Measurements from ENCODE around the gene LCE7A. TPM values are rescaled to one million over a fixed set of nuclear protein-coding genes. Genes with fewer than 3 reads are reported as not detected.

The LCE7A gene
- total RNA-seq, 1 experiment from 2014 or later = not detected

DNA sequence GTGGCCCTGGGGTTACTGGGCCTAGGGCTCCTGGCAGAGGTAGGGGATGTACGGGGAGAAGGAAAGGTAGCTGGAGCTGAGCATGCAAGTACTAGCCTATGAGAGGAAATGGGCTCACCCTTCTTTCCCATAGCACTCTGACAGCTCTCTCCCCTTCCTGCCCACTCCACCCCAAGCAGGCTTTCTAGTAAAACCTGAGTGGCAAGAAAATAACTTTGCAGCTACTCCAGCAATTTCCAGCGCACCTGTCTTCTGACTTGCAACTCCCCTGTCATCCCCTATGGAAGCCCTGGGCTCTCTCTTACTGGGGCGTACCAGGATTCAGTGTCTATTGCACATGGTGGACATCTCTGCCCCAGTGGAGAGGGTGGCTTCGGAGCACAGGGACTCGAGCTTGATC lies 41.8 kb downstream of the LCE7A start:
- H3K9me3 Mint-ChIP-seq = peaks cover 10% of the 10 kb centered on the region; the same call in 1 of the 2 replicates
- TF ChIP-seq CDX4 (CRISPR knock-in tag; IDR thresholded peaks at IDR 0.05; ENCODE audit: borderline replicate concordance) = no peak
- TF ChIP-seq PRRX2 (CRISPR knock-in tag; IDR thresholded peaks at IDR 0.05) = no peak
- no peak overlapping the region for H3K4me3 Mint-ChIP-seq
- peaks cover 3% of the 10 kb centered on the region; the same call in 1 of the 2 replicates for H3K27me3 Mint-ChIP-seq (ENCODE audit: low read depth)
- H3K27ac Mint-ChIP-seq = no peak overlapping the region
- no peaks in the 10 kb centered on the region for H3K36me3 Mint-ChIP-seq
- H3K4me1 Mint-ChIP-seq = peaks cover 2% of the 10 kb centered on the region; the same call in 1 of the 2 replicates
- ChIA-PET CTCF (interaction anchor here (1.3 kb wide), 1 partner anchor 24 kb away, joined by 3 read pairs; the partner anchor contains the start of gene SMCP), POLR2A (no interaction called here)
- ATAC-seq (no peak), DNase-seq (ENCODE audit: low spot score) (no peak)

GRCh38 chr1:152902636-152903035 lies 42.8 kb downstream of the LCE7A start:
- DNase-seq (ENCODE audit: low spot score) (no peak), ATAC-seq (no peak)
- no peaks in the 10 kb centered on the region for H3K4me1 Mint-ChIP-seq
- CTCF ChIA-PET = no interaction called here
- H3K27ac Mint-ChIP-seq = no peak overlapping the region
- H3K27me3 Mint-ChIP-seq (ENCODE audit: low read depth) = peaks cover 3% of the 10 kb centered on the region; the same call in 1 of the 2 replicates
- POLR2A ChIA-PET = no interaction called here
- H3K36me3 Mint-ChIP-seq = no peaks in the 10 kb centered on the region
- H3K4me3 Mint-ChIP-seq = no peak overlapping the region
- 0 out of 2 replicates have a peak, but pooled peaks cover 5% of the 10 kb centered on the region for H3K9me3 Mint-ChIP-seq
- TF ChIP-seq, protein P1, sequence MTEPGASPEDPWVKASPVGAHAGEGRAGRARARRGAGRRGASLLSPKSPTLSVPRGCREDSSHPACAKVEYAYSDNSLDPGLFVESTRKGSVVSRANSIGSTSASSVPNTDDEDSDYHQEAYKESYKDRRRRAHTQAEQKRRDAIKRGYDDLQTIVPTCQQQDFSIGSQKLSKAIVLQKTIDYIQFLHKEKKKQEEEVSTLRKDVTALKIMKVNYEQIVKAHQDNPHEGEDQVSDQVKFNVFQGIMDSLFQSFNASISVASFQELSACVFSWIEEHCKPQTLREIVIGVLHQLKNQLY (CRISPR knock-in tag; IDR thresholded peaks at IDR 0.05) = no peak
- TF ChIP-seq KAT7 (CRISPR knock-in tag; IDR thresholded peaks at IDR 0.05; ENCODE audit: borderline replicate concordance) = no peak
- no peak for TF ChIP-seq AFF4 (CRISPR knock-in tag; IDR thresholded peaks at IDR 0.05; ENCODE audit: borderline replicate concordance)
- TF ChIP-seq E2F4 (CRISPR knock-in tag; IDR thresholded peaks at IDR 0.05; ENCODE audit: borderline replicate concordance, low read depth) = no peak
- TF ChIP-seq E2F1 (CRISPR knock-in tag; IDR thresholded peaks at IDR 0.05) = no peak
- no peak for TF ChIP-seq SOX15 (CRISPR knock-in tag; IDR thresholded peaks at IDR 0.05)
- TF ChIP-seq ZNF121 (CRISPR knock-in tag; IDR thresholded peaks at IDR 0.05) = no peak
- no peak for TF ChIP-seq ZNF232 (CRISPR knock-in tag; IDR thresholded peaks at IDR 0.05)
- TF ChIP-seq CREM (CRISPR knock-in tag; IDR thresholded peaks at IDR 0.05) = no peak
- TF ChIP-seq SMAD4 (CRISPR knock-in tag; IDR thresholded peaks at IDR 0.05) = no peak
- TF ChIP-seq, protein P2, sequence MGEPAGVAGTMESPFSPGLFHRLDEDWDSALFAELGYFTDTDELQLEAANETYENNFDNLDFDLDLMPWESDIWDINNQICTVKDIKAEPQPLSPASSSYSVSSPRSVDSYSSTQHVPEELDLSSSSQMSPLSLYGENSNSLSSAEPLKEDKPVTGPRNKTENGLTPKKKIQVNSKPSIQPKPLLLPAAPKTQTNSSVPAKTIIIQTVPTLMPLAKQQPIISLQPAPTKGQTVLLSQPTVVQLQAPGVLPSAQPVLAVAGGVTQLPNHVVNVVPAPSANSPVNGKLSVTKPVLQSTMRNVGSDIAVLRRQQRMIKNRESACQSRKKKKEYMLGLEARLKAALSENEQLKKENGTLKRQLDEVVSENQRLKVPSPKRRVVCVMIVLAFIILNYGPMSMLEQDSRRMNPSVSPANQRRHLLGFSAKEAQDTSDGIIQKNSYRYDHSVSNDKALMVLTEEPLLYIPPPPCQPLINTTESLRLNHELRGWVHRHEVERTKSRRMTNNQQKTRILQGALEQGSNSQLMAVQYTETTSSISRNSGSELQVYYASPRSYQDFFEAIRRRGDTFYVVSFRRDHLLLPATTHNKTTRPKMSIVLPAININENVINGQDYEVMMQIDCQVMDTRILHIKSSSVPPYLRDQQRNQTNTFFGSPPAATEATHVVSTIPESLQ (CRISPR knock-in tag; IDR thresholded peaks at IDR 0.05) = no peak
- TF ChIP-seq CDX4 (CRISPR knock-in tag; IDR thresholded peaks at IDR 0.05; ENCODE audit: borderline replicate concordance) = no peak
- TF ChIP-seq JUN (CRISPR knock-in tag; IDR thresholded peaks at IDR 0.05) = no peak
- no peak for TF ChIP-seq NFE2L1 (CRISPR knock-in tag; IDR thresholded peaks at IDR 0.05)
- TF ChIP-seq CTCF (IDR thresholded peaks at IDR 0.05) = no peak
- TF ChIP-seq, protein P3, sequence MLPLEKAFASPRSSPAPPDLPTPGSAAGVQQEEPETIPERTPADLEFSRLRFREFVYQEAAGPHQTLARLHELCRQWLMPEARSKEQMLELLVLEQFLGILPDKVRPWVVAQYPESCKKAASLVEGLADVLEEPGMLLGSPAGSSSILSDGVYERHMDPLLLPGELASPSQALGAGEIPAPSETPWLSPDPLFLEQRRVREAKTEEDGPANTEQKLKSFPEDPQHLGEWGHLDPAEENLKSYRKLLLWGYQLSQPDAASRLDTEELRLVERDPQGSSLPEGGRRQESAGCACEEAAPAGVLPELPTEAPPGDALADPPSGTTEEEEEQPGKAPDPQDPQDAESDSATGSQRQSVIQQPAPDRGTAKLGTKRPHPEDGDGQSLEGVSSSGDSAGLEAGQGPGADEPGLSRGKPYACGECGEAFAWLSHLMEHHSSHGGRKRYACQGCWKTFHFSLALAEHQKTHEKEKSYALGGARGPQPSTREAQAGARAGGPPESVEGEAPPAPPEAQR (CRISPR knock-in tag; IDR thresholded peaks at IDR 0.05) = no peak
- no peak for TF ChIP-seq ZNF423 (CRISPR knock-in tag; IDR thresholded peaks at IDR 0.05)
- no peak for TF ChIP-seq MAX (CRISPR knock-in tag; IDR thresholded peaks at IDR 0.05)
- TF ChIP-seq ZBTB21 (CRISPR knock-in tag; IDR thresholded peaks at IDR 0.05; ENCODE audit: borderline replicate concordance) = no peak

All from WTC11 (cell line).